ENCODE data around the gene UBASH3A.
A peak's percentile ranks its signal among the peaks of the same experiment; 100 is the strongest.
"Not testable (repeated sequence)": the region's sequence is repeated elsewhere in the genome, so short reads cannot be mapped to it uniquely, and the experiment has no call there.

UBASH3A gene

GRCh38 chr21:42395302-42395701, 8.4 kb upstream of the UBASH3A start:
- H3K27me3 Mint-ChIP-seq: no peaks in the 10 kb centered on the region
- no peak overlapping the region for H3K4me3 Mint-ChIP-seq
- H3K27ac Mint-ChIP-seq: no peak overlapping the region
- H3K4me1 Mint-ChIP-seq: peaks cover 66% of the 10 kb centered on the region
- peaks cover 2% of the 10 kb centered on the region for H3K36me3 Mint-ChIP-seq
- no peaks in the 10 kb centered on the region for H3K9me3 Mint-ChIP-seq

GRCh38 chr21:42395905-42396651, 7.6 kb upstream of the UBASH3A start, which contains the start of gene TMPRSS3:
Gene TMPRSS3, minus strand, starts transcription at chr21:42396052. Its CDS starts 635 bp downstream, at chr21:42395417.
- peaks cover 65% of the 10 kb centered on the region for H3K4me1 Mint-ChIP-seq
- no peak within 1 kb of the TSS for H3K4me3 Mint-ChIP-seq
- no peaks in the 10 kb centered on the region for H3K36me3 Mint-ChIP-seq
- no peak within 1 kb of the TSS for H3K27ac Mint-ChIP-seq
- H3K9me3 Mint-ChIP-seq: no peaks in the 10 kb centered on the region
- H3K27me3 Mint-ChIP-seq: no peaks in the 10 kb centered on the region

GRCh38 chr21:42396799-42397745, 6.6 kb upstream of the UBASH3A start:
- peaks cover 5% of the 10 kb centered on the region for H3K9me3 Mint-ChIP-seq
- H3K27ac Mint-ChIP-seq: peak overlapping the region; percentile 51
- peaks cover 65% of the 10 kb centered on the region for H3K4me1 Mint-ChIP-seq
- no peaks in the 10 kb centered on the region for H3K27me3 Mint-ChIP-seq
- H3K36me3 Mint-ChIP-seq: peaks cover 4% of the 10 kb centered on the region
- no peak overlapping the region for H3K4me3 Mint-ChIP-seq

GRCh38 chr21:42397746-42398394, 5.8 kb upstream of the UBASH3A start:
- Mint-ChIP-seq H3K4me3 (peak overlapping the region; percentile 17), H3K27ac (peak overlapping the region; percentile 73), H3K36me3 (peaks cover 4% of the 10 kb centered on the region)

GRCh38 chr21:42398436-42399028, 5.2 kb upstream of the UBASH3A start:
- peaks cover 63% of the 10 kb centered on the region for H3K4me1 Mint-ChIP-seq
- peak overlapping the region; percentile 17 for H3K4me3 Mint-ChIP-seq
- peak overlapping the region; percentile 73 for H3K27ac Mint-ChIP-seq
- H3K36me3 Mint-ChIP-seq: peaks cover 4% of the 10 kb centered on the region
- no peaks in the 10 kb centered on the region for H3K27me3 Mint-ChIP-seq
- H3K9me3 Mint-ChIP-seq: peaks cover 5% of the 10 kb centered on the region

More at GRCh38 chr21:42397746-42398394, 5.8 kb upstream of the UBASH3A start:
- no peaks in the 10 kb centered on the region for H3K27me3 Mint-ChIP-seq
- H3K4me1 Mint-ChIP-seq: peaks cover 65% of the 10 kb centered on the region
- peaks cover 5% of the 10 kb centered on the region for H3K9me3 Mint-ChIP-seq

- Mint-ChIP-seq H3K4me3 (peak overlapping the region; percentile 33), H3K9me3 (peaks cover 5% of the 10 kb centered on the region), H3K36me3 (peaks cover 4% of the 10 kb centered on the region), H3K4me1 (peaks cover 66% of the 10 kb centered on the region), H3K27me3 (no peaks in the 10 kb centered on the region), H3K27ac (peak overlapping the region; percentile 86)
Measured at GRCh38 chr21:42400525-42400924, 3.2 kb upstream of the UBASH3A start.

- H3K4me1 Mint-ChIP-seq: peaks cover 69% of the 10 kb centered on the region
- peak overlapping the region; percentile 51 for H3K27ac Mint-ChIP-seq
- peaks cover 4% of the 10 kb centered on the region for H3K36me3 Mint-ChIP-seq
- peak overlapping the region; percentile 23 for H3K4me3 Mint-ChIP-seq
- no peaks in the 10 kb centered on the region for H3K27me3 Mint-ChIP-seq
- peaks cover 5% of the 10 kb centered on the region for H3K9me3 Mint-ChIP-seq
Measured at GRCh38 chr21:42401154-42401553, 2.5 kb upstream of the UBASH3A start.

GRCh38 chr21:42401820-42402251, 1.9 kb upstream of the UBASH3A start:
- no peaks in the 10 kb centered on the region for H3K27me3 Mint-ChIP-seq
- peaks cover 8% of the 10 kb centered on the region for H3K36me3 Mint-ChIP-seq
- peak overlapping the region; percentile 90 for H3K27ac Mint-ChIP-seq
- peaks cover 75% of the 10 kb centered on the region for H3K4me1 Mint-ChIP-seq
- H3K9me3 Mint-ChIP-seq: peaks cover 5% of the 10 kb centered on the region
- H3K4me3 Mint-ChIP-seq: peak overlapping the region; percentile 19

GRCh38 chr21:42404539-42404938, 837 bp downstream of the UBASH3A start:
- Mint-ChIP-seq H3K9me3 (peaks cover 5% of the 10 kb centered on the region), H3K27ac (peak overlapping the region; percentile 90), H3K4me1 (peaks cover 73% of the 10 kb centered on the region), H3K27me3 (no peaks in the 10 kb centered on the region), H3K4me3 (peak overlapping the region; percentile 89), H3K36me3 (peaks cover 9% of the 10 kb centered on the region)

- peak overlapping the region; percentile 89 for H3K4me3 Mint-ChIP-seq
- H3K36me3 Mint-ChIP-seq: peaks cover 13% of the 10 kb centered on the region
- H3K27ac Mint-ChIP-seq: peak overlapping the region; percentile 96
- no peaks in the 10 kb centered on the region for H3K27me3 Mint-ChIP-seq
- peaks cover 5% of the 10 kb centered on the region for H3K9me3 Mint-ChIP-seq
- H3K4me1 Mint-ChIP-seq: peaks cover 75% of the 10 kb centered on the region
Measured at GRCh38 chr21:42405064-42406013, 1.6 kb downstream of the UBASH3A start.

- Mint-ChIP-seq H3K27ac (peak overlapping the region; percentile 96), H3K9me3 (peaks cover 5% of the 10 kb centered on the region), H3K4me3 (peak overlapping the region; percentile 89), H3K27me3 (no peaks in the 10 kb centered on the region), H3K4me1 (peaks cover 67% of the 10 kb centered on the region), H3K36me3 (peaks cover 13% of the 10 kb centered on the region)
Measured at GRCh38 chr21:42406201-42406621, 2.5 kb downstream of the UBASH3A start.

GRCh38 chr21:42406866-42407265, 3.2 kb downstream of the UBASH3A start:
- Mint-ChIP-seq H3K27me3 (no peaks in the 10 kb centered on the region), H3K27ac (peak overlapping the region; percentile 96), H3K4me3 (peak overlapping the region; percentile 89), H3K36me3 (peaks cover 9% of the 10 kb centered on the region), H3K4me1 (peaks cover 61% of the 10 kb centered on the region), H3K9me3 (peaks cover 2% of the 10 kb centered on the region)

- peaks cover 9% of the 10 kb centered on the region for H3K36me3 Mint-ChIP-seq
- peak overlapping the region; percentile 96 for H3K27ac Mint-ChIP-seq
- H3K9me3 Mint-ChIP-seq: no peaks in the 10 kb centered on the region
- H3K4me1 Mint-ChIP-seq: peaks cover 54% of the 10 kb centered on the region
- no peaks in the 10 kb centered on the region for H3K27me3 Mint-ChIP-seq
- peak overlapping the region; percentile 89 for H3K4me3 Mint-ChIP-seq
Measured at GRCh38 chr21:42407476-42407875, 3.8 kb downstream of the UBASH3A start.

GRCh38 chr21:42408718-42409117, 5.0 kb downstream of the UBASH3A start:
- not testable (repeated sequence) for H3K27me3 Mint-ChIP-seq, H3K4me3 Mint-ChIP-seq, H3K27ac Mint-ChIP-seq, H3K9me3 Mint-ChIP-seq, H3K36me3 Mint-ChIP-seq
- H3K4me1 Mint-ChIP-seq: peaks cover 53% of the 10 kb centered on the region

Data from activated naive CD4-positive, alpha-beta T cell treated with anti-CD3 and anti-CD28 coated beads, Interleukin-2, amount 50 U/mL, for 24 hours (primary cell).